Measurements from ENCODE around the gene L1CAM. TPM values are rescaled to one million over a fixed set of nuclear protein-coding genes. Genes with fewer than 3 reads are reported as not detected.

L1CAM gene
- total and polyA plus RNA-seq, 9 of the 15 experiments (the other 6 are each of a cell fraction or from before 2014, with no cell fraction given): 0.09 to 0.86 (median 0.26) TPM; not detected in 3

- H3K79me2 ChIP-seq (ENCODE audit: control insufficient read depth, insufficient read depth, low read length): no peaks in the 10 kb centered on the region
- no peak for FAIRE-seq
- H3K4me2 ChIP-seq (ENCODE audit: insufficient read depth, low read length): no peak overlapping the region
- no TSS peak for BruUV-seq (replicated peaks)
- H4K20me1 ChIP-seq (replicated peaks; ENCODE audit: control insufficient read depth, insufficient read depth, low read length): no peaks in the 10 kb centered on the region
- H2AFZ ChIP-seq (ENCODE audit: low read depth, low read length): no peak overlapping the region
- no peak overlapping the region for H3K27ac ChIP-seq (ENCODE audit: extremely low read depth, low read depth, low read length)
- POLR2A ChIA-PET: no interaction called here
- H3K4me1 ChIP-seq (replicated peaks in 1 of 2; ENCODE audit: control insufficient read depth in 2 of 2, insufficient read depth in 2 of 2, low read length in 2 of 2): peaks cover 0 to 39% of the 10 kb centered on the region in 2 experiments; a peak in 3 of 5 replicates
- no peaks in the 10 kb centered on the region for H3K9me1 ChIP-seq (ENCODE audit: control insufficient read depth, insufficient read depth, low read length)
- H3K4me3 ChIP-seq: no peak overlapping the region
- no peaks in the 10 kb centered on the region for H3K36me3 ChIP-seq (ENCODE audit: control insufficient read depth, insufficient read depth, low read length)
- WGBS (ENCODE audit: insufficient coverage, low coverage, missing lambda C conversion rate): 14% methylated on average over 9 of the region's 21 CpGs
- DNase-seq (ENCODE audit: extremely low read depth in 1 of 4, low spot score in 3 of 4): no peak
- no peak for ATAC-seq
- peaks cover 21 to 61% of the 10 kb centered on the region in 2 experiments for H3K27me3 ChIP-seq (ENCODE audit: control insufficient read depth in 2 of 2, insufficient read depth in 2 of 2, low read length in 2 of 2)
- intact Hi-C loops (cut with micrococcal nuclease) (no loop called here), in situ Hi-C loops (cut with MboI) (no loop called here)
- CTCF ChIA-PET (ENCODE audit: low intra/inter-chr PET ratio): no interaction called here
- H3K9me3 ChIP-seq (replicated peaks; ENCODE audit: control insufficient read depth, insufficient read depth, low read depth, low read length): no peaks in the 10 kb centered on the region
- H3K9ac ChIP-seq (ENCODE audit: insufficient read depth in 1 of 2, low read depth in 2 of 2, low read length in 2 of 2): no peak overlapping the region
- TF ChIP-seq TAF1 (IDR thresholded peaks at IDR 0.05; ENCODE audit: control insufficient read depth, extremely low read depth, insufficient read depth, low read length, severe bottlenecking) (no peak), BRD4 (IDR thresholded peaks at IDR 0.05) (no peak), ZNF644 (tag; IDR thresholded peaks at IDR 0.05; ENCODE audit: low read depth) (no peak), ZNF174 (CRISPR knock-in tag; IDR thresholded peaks at IDR 0.05) (no peak), RNF219 (CRISPR knock-in tag; IDR thresholded peaks at IDR 0.05) (no peak)
These were observed 24.2 kb downstream of the L1CAM start for GRCh38 chrX:153861733-153862310.

All from K562 (cell line).